BE2C (cell line): Measurements from ENCODE around the gene THY1.
"Not testable (repeated sequence)": the region's sequence is repeated elsewhere in the genome, so short reads cannot be mapped to it uniquely, and the experiment has no call there.

ENCODE experiments used
- DNase-seq: peaks from one replicate; pipeline ENCODE4 v3.0.0-alpha.2; 2020
- H3K27me3 ChIP-seq: fragments of 250-450 bp; sonication (Bioruptor Pico); 2 replicates; pipeline ENCODE4 v1.5.1; 2020; ENCODE audit warnings: mild to moderate bottlenecking
- H3K36me3 ChIP-seq: fragments of 250-450 bp; sonication (Bioruptor Pico); 2 replicates; pipeline ENCODE4 v1.5.1; 2020; ENCODE audit warnings: mild to moderate bottlenecking
- H3K4me1 ChIP-seq: fragments of 250-450 bp; sonication (Bioruptor Pico); 2 replicates; pipeline ENCODE4 v1.5.1; 2020
- H3K4me3 ChIP-seq: 2 replicates; pipeline ENCODE4 v1.5.1; 2011; ENCODE audit warnings: low read depth, low read length
- H3K9me3 ChIP-seq: fragments of 250-450 bp; sonication (Bioruptor Pico); 2 replicates; pipeline ENCODE4 v1.5.1; 2020
- CTCF ChIP-seq: IDR thresholded peaks from 2 replicates; pipeline ENCODE4 v1.5.1; 2012; ENCODE audit warnings: mild to moderate bottlenecking, low read depth, low read length

Gene THY1

GRCh38 chr11:119468511-119468910 lies 45.5 kb upstream of the THY1 start:
- no peak for DNase-seq
- no peaks in the 10 kb centered on the region for H3K9me3 ChIP-seq

GRCh38 chr11:119461229-119461963 lies 38.4 kb upstream of the THY1 start:
- Histone ChIP-seq H3K9me3 (no peaks in the 10 kb centered on the region), H3K27me3 (no peaks in the 10 kb centered on the region), H3K4me1 (peaks cover 10% of the 10 kb centered on the region), H3K4me3 (no peak overlapping the region), H3K36me3 (no peaks in the 10 kb centered on the region)
- TF ChIP-seq CTCF, result no peak
- DNase-seq, result no peak

More at GRCh38 chr11:119468511-119468910, 45.5 kb upstream of the THY1 start:
- no peak for TF ChIP-seq CTCF
- Histone ChIP-seq H3K36me3 (no peaks in the 10 kb centered on the region), H3K4me3 (no peak overlapping the region), H3K4me1 (peaks cover 22% of the 10 kb centered on the region), H3K27me3 (no peaks in the 10 kb centered on the region)

- no peak for DNase-seq
- Histone ChIP-seq H3K9me3 (no peaks in the 10 kb centered on the region), H3K4me1 (peaks cover 10% of the 10 kb centered on the region), H3K27me3 (no peaks in the 10 kb centered on the region), H3K36me3 (no peaks in the 10 kb centered on the region), H3K4me3 (no peak overlapping the region)
- no peak for TF ChIP-seq CTCF
Measured at GRCh38 chr11:119460582-119460981, 37.6 kb upstream of the THY1 start.

GRCh38 chr11:119460097-119460496 lies 37.1 kb upstream of the THY1 start:
- H3K36me3 ChIP-seq, result no peaks in the 10 kb centered on the region
- no peaks in the 10 kb centered on the region for H3K9me3 ChIP-seq
- H3K4me3 ChIP-seq, result no peak overlapping the region
- no peak for TF ChIP-seq CTCF
- H3K27me3 ChIP-seq, result no peaks in the 10 kb centered on the region
- no peak for DNase-seq
- peaks cover 10% of the 10 kb centered on the region for H3K4me1 ChIP-seq

GRCh38 chr11:119459293-119459976 lies 36.5 kb upstream of the THY1 start:
- Histone ChIP-seq H3K36me3 (no peaks in the 10 kb centered on the region), H3K4me1 (peaks cover 10% of the 10 kb centered on the region), H3K4me3 (no peak overlapping the region), H3K27me3 (no peaks in the 10 kb centered on the region), H3K9me3 (no peaks in the 10 kb centered on the region)
- no peak for TF ChIP-seq CTCF
- DNase-seq, result no peak

GRCh38 chr11:119455708-119456107 lies 32.7 kb upstream of the THY1 start:
- not testable (repeated sequence) for H3K4me1 ChIP-seq, H3K4me3 ChIP-seq, H3K27me3 ChIP-seq, DNase-seq, H3K9me3 ChIP-seq, H3K36me3 ChIP-seq

GRCh38 chr11:119455241-119455640 lies 32.3 kb upstream of the THY1 start:
- not testable (repeated sequence) for DNase-seq, H3K4me3 ChIP-seq, H3K36me3 ChIP-seq, H3K9me3 ChIP-seq, H3K27me3 ChIP-seq, H3K4me1 ChIP-seq
